ENCODE measurements around the gene CDK18.
"Not testable (repeated sequence)": the region's sequence is repeated elsewhere in the genome, so short reads cannot be mapped to it uniquely, and the experiment has no call there.

Gene CDK18

DNA sequence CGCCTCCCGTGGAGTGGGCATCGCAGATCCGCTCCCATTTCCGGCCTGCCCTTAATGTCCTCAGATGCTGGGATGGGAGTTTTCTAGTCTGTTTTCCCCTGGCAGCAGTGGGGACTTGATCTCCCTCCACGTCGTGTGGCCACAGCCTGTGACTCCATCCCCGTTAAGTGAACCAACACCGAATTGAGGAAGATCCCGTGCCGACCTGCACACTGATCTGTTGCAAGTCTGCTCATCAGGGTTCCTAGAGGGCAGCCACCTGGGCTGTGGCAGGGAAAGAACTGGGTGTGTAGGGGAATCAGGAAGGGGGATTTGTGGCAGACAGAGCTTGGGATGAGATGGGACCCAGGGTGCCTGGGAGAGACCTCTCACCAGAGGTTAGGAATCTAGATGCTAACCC lies 23.3 kb upstream of the CDK18 start:
- DNase-seq, result no peak

DNA sequence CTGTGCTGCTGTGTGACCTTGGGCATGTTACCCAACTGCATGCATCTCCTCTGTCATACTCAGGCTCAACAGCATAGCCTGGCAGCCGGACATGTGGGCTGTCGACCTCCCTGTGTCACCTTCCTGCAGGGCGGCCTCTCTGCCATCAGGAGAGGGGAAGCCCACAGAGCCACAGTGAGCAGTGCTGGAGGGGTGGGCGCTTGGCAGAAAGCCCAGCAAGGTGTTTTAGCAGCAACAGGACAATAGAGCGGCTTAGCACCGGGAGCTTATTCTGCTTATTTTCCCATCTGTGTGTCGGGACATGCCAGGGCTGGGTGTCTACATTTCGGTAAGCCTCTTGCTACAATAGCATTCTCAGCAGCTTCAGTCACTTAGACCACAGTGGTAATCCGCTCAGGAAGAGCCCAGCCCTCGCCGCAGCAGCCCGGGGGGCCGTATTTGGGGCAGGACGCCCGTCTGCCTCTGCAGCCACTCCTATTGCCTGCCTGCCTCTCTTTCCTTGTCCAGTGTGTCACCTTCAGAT lies 22.8 kb upstream of the CDK18 start:
- DNase-seq, result peak; percentile 83

GRCh38 chr1:205482587-205482986 lies 21.9 kb upstream of the CDK18 start:
- not testable (repeated sequence) for DNase-seq

- DNase-seq, result no peak
These were observed 21.1 kb upstream of the CDK18 start for GRCh38 chr1:205483372-205483771.

GRCh38 chr1:205484985-205485967 lies 19.2 kb upstream of the CDK18 start:
- peak; percentile 96 for DNase-seq

DNA sequence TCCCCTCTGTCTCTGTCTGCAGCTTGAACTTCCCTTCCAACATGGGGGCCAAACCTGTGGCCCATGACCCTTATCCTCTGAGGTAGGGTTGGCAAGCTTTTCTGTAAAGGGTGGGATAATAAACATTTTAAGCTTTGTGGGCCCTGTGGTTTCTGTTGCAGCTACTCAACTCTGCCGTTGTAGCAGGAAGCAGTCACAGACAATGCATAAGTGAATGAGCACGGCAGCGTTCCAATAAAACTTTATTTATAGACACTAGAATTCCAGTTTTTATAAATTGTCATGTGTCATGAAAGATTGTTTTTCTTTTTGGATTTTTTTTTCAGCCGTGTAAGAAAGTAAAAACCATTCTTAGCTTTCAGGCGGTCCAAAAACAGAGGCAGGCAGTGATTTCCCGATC lies 18.2 kb upstream of the CDK18 start:
- DNase-seq, result no peak

DNA sequence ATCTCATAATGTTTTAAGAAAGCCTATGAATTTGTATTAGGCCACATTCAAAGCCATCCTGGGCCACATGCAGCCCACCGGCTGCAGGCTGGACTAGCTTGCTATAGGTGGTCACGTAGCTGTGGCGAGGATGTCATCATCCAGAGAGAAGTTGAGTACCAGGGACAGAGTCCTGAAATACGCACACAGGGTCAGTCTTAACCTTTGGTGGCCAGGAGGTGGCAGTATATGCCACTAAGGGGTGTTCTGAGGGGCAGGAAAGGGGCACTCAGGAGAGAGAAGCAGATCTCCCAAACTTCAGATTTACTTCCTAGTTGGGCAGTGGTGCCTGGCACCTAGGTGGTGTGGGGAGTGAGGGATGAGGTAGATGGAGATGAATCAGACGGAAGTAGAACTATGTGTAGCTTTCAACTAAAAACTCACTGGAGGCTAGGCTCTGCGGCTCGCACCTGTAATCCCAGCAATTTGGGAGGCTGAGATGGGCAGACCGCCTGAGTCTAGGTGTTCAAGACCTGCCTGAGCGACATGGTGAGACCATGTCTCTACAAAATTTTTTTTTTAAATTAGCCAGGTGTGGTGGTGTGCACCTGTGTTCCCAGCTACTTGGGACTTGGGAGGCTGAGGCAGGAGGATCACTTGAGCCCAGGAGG lies 16.3 kb upstream of the CDK18 start:
- DNase-seq, result peak; percentile 88

DNA sequence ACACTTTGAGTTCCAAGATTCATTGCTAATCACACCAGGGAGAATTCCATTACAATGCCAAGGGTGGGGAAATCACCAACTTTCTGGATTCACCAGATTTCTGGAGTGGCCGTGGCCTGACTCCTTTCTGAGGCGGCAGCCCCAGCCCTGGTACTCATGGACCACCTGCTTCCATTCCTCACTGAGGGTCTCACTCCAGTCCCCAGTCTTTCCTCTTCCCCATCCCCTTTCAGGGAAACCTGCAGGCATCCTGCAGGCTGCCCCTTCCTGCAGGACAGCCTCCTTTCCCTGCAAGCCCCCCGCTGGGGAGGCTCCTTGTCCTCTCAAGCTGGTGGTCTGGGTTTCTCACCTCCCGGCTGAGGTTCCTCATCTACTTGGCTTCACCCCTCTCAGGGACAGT lies 12.7 kb upstream of the CDK18 start:
- DNase-seq, result no peak

DNA sequence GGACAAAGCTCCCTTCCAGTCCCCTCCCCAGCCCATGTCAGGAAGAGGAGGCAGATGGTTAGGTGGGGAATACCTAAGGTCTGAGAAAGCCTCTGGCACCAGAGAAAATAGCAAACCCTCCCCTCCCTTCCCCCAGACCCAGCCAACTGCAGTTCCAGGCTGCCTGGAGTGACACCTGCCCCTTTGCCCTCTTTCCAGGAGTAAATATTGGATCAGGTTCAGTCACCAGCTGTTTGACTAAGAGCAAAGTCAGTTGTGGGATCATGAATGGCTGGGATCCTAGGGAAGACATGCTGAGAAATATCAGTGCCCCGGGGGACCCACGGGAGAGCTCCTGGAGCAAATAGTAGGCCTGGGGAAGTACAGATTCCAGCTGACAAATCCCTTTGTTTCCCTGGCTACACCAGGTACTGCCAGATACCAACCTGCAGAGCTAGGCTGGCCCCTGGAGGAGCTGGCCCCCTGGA lies 12.2 kb upstream of the CDK18 start:
- DNase-seq, result peak; percentile 99

DNA sequence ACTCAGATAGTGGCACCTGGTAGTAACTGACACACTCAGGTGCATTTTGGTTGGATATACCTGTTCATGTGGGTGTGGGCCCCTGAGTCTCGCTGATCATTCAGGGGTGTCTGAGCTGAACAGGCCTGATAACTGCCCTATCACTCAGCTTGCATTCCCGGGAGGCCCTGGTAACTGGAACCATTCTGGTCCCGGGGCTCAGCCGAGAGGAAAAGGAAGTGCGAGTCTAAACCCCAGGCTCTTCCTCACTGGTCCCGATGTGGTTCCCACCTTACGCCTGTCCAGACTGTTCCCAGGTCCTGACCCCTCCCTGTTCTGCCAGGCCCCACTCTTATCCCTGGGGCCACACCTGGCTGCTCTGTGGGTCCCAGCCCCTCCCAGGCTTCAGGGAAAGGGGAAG lies 11.7 kb upstream of the CDK18 start:
- DNase-seq, result peak; percentile 83

GRCh38 chr1:205493241-205494085 lies 11.0 kb upstream of the CDK18 start:
- peak; percentile 85 for DNase-seq

DNA sequence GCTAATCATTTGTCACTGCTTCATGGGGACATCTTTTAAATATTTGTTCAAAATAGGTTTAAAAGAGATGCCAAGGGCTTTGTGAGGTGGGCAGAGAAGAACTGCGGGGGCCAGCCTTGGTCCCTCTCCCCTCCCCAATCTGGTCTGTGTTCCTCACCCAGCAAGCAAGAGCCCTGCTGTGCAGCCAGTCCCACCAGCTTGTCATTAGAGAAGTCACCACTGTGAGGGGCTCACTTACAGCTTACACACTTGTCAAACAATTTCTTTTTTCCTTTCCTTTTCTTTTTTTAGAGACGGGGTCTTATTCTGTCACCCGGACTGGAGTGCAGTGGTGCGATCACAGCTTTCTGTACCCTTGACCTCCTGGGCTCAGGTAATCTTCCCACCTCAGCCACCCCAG lies 10.4 kb upstream of the CDK18 start:
- DNase-seq, result no peak

DNA sequence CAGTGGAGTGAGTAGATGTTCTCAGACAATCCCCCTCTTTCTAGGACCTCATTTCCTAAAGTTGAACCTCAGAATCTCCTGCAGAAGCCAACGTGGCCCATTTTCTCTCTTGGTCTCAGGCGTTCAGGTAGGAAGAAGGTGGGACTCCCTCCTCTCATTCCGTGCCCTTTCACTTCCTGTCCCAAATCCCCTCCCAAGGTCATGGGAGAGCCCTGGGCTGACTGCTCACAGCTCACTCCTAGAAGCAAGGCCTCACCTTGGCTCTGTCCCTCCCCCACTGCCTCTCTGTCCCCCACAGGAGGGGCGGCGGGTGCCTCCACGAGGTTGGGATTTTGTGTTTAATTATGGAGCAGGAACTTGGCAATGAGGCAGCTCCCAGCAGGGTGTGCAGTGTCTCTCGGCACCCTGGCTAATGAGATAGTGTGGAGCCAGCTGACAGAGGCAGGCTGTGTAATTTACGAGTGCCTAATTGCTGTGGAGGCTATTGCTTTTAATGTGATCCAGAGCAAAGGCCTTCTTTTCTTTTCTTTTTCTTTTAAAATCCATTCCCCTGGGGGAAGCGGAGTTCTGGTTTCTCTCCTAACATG lies 9.1 kb upstream of the CDK18 start:
- peak; percentile 99 for DNase-seq

GRCh38 chr1:205496661-205497060 lies 7.8 kb upstream of the CDK18 start:
- peak; percentile 88 for DNase-seq

GRCh38 chr1:205497351-205497750 lies 7.1 kb upstream of the CDK18 start:
- DNase-seq, result peak; percentile 97

- no peak for DNase-seq
These were observed 4.7 kb upstream of the CDK18 start for GRCh38 chr1:205499789-205500188.

- peak; percentile 74 for DNase-seq
These were observed 3.9 kb upstream of the CDK18 start for GRCh38 chr1:205500240-205501233.

DNA sequence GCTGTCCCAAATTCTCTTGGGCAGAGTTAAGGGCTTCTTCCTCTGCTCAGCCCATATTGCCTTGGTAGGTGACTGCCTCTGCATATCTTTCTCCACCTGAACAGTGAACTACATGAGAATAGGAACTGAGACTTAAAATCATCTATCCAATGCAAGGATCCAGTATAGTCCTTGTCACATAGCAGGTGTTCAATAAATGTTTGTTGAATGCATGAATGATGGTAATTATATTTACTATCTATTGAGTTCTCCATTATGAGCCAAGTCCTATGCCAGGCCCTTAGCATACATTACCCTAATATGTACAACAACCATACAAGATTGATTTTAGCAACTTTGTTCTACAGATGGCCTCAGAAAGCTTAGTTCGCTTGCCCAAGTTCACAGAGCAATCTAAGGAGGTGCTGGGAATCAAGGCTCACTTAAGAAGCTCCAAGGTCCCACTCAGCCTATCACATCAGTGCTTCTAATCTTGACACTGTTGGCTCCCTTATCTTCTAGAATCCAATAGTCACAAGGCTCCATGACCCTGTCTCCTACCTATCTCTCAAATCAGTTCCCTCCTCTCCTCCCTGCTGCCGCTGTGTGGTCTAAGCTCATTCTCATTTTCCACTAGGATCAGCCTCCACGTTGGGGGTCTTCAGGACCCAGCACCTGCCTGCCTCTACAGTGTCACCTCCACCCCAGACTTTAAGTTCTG lies 2.2 kb upstream of the CDK18 start:
- DNase-seq, result no peak

DNA sequence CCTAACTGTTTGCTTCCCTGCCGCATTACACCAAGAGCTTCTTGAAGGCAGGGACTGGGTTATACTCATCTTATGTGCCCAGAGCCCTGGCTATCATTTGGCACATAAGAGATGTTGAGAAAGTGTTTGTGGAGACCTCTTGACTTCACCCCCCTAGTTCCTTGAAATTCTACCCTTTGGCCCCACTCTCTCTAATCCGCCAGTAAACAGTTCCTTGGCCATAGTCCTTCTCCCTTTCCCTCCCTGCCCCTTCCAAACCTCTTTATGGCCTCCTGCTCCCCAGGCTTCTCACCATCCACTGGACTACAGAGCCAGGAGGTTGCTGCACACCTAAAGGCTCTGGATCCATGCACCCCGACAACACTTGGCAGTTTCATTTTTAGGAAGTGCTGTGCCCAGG lies 1.5 kb upstream of the CDK18 start:
- DNase-seq, result no peak

DNA sequence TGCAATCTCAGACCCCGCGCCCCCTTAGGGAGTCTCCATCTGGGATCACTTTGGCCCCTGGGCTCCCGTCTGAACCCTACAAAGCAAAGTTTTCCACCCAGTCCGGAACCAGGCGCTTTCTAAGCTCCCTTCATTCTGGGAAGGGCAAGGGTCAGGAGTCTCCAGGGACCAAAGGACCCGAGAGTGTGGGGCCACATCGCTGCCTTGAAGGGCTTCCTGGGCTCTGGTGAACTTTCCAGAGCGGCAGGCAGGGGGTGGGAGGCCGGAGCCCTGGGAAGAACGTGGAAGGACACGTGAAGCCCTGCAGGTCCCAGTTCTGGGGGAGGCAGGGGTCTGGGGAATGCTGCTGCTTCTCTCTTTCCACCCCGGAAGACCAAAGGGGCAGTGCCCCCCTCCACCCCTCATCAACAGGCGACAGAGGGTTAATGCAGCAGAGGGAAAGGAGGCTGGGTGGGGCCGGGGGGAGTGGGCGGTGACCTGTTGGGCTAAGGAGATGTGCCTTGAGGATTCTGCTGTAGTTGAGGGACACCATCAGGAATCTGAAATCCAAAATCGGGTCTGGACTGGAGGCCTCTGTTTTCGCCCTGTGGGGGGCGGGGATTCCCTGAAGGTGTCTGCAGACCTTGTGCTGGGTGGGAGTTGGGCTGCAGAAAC lies 734 bp downstream of the CDK18 start:
- peak; percentile 71 for DNase-seq
